ENCODE data around the gene RBMS3. TPM values are rescaled to one million over a fixed set of nuclear protein-coding genes. Genes with fewer than 3 reads are reported as not detected.

Gene RBMS3
- total and polyA plus RNA-seq, 2 donors, result 12.8 to 19.9 TPM

DNA sequence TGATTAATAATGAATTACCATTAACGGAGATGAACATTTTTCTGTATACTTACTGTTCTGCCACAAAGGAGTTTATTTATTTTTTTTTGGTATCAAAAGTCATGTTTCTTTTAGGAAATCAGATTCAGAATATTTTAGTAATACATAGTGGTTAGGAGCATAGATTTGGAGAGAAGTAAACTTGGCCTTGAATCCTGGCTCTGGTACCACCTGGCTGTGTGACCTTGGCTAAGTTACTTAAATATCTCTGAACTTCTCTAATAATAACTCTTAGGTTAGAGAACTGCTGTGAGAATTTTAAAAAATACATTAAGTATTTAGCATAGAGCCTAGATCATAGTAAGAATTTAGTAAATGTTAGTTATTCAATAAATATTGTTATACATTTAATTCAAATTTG, 309.1 kb downstream of the RBMS3 start:
- DNase-seq (ENCODE audit: low read depth in 6 of 9, low spot score in 9 of 9), result no peak
- Histone ChIP-seq H3K27ac (ENCODE audit: low read depth in 1 of 2, low read length in 1 of 2) (no peak overlapping the region), H3K27me3 (ENCODE audit: control insufficient read depth in 2 of 2, insufficient read depth in 1 of 2, low read length in 1 of 2) (no peaks in the 10 kb centered on the region), H3K9me3 (ENCODE audit: control insufficient read depth in 2 of 2, insufficient read depth in 1 of 2, low read length in 1 of 2) (no peaks in the 10 kb centered on the region), H3K4me1 (ENCODE audit: control insufficient read depth in 2 of 2, insufficient read depth in 2 of 2, low read length in 2 of 2) (no peaks in the 10 kb centered on the region), H3K36me3 (ENCODE audit: control insufficient read depth in 2 of 2, insufficient read depth in 2 of 2, low read length in 1 of 2) (no peaks in the 10 kb centered on the region), H3K4me3 (ENCODE audit: low read length in 2 of 2) (no peak overlapping the region)
- 99% methylated on average over 1 of the region's 1 CpG for WGBS

DNA sequence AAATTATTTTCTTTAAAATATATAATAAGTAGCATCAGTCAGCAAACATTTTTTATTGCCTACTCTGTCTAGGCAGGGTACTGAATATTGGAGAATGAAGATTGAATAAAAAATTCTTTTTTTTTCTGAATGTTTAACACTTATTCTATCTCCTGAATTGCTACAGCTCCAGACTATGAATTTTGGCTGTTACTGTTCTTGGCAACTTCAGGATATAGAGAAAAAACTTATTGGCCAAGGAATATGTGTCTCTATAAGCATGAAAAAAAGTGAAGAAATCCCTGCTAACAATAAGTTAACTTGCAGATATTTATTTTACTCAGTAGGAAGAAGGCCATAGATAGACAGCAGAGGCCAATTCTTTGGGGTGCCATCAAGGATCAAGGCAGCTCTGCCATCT, 309.6 kb downstream of the RBMS3 start:
- no peaks in the 10 kb centered on the region for H3K9me3 ChIP-seq (ENCODE audit: control insufficient read depth in 2 of 2, insufficient read depth in 1 of 2, low read length in 1 of 2)
- no peak overlapping the region for H3K27ac ChIP-seq (ENCODE audit: low read depth in 1 of 2, low read length in 1 of 2)
- no peaks in the 10 kb centered on the region for H3K27me3 ChIP-seq (ENCODE audit: control insufficient read depth in 2 of 2, insufficient read depth in 1 of 2, low read length in 1 of 2)
- DNase-seq (ENCODE audit: low read depth in 6 of 9, low spot score in 9 of 9), result no peak
- H3K4me3 ChIP-seq (ENCODE audit: low read length in 2 of 2), result no peak overlapping the region
- H3K36me3 ChIP-seq (ENCODE audit: control insufficient read depth in 2 of 2, insufficient read depth in 2 of 2, low read length in 1 of 2), result no peaks in the 10 kb centered on the region
- H3K4me1 ChIP-seq (ENCODE audit: control insufficient read depth in 2 of 2, insufficient read depth in 2 of 2, low read length in 2 of 2), result no peaks in the 10 kb centered on the region

DNA sequence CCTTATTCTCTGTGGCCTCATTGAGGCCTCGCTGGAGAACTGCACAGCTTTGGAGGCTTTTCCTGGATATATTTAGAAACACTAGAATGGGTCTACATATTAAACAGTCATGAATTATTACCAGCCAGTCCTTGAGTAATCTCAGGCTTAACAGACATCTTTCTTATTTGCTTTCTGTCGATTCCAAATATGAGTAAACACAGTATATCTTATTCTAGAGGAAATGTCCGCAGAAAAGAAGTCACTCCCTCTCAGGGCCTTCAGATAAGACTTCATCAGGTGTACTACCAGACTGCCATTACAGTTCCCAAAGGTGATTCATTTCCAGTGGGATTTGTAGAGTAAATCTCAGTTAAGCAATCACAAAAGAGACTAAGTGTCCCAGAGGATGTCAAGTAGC, 310.7 kb downstream of the RBMS3 start:
- H3K27ac ChIP-seq (ENCODE audit: low read depth in 1 of 2, low read length in 1 of 2), result no peak overlapping the region
- H3K36me3 ChIP-seq (ENCODE audit: control insufficient read depth in 2 of 2, insufficient read depth in 2 of 2, low read length in 1 of 2), result no peaks in the 10 kb centered on the region
- WGBS, result 96% methylated on average over 3 of the region's 3 CpGs
- H3K27me3 ChIP-seq (ENCODE audit: control insufficient read depth in 2 of 2, insufficient read depth in 1 of 2, low read length in 1 of 2), result no peaks in the 10 kb centered on the region
- no peak for DNase-seq (ENCODE audit: low read depth in 6 of 9, low spot score in 9 of 9)
- no peaks in the 10 kb centered on the region for H3K9me3 ChIP-seq (ENCODE audit: control insufficient read depth in 2 of 2, insufficient read depth in 1 of 2, low read length in 1 of 2)
- H3K4me3 ChIP-seq (ENCODE audit: low read length in 2 of 2), result no peak overlapping the region
- no peaks in the 10 kb centered on the region for H3K4me1 ChIP-seq (ENCODE audit: control insufficient read depth in 2 of 2, insufficient read depth in 2 of 2, low read length in 2 of 2)

DNA sequence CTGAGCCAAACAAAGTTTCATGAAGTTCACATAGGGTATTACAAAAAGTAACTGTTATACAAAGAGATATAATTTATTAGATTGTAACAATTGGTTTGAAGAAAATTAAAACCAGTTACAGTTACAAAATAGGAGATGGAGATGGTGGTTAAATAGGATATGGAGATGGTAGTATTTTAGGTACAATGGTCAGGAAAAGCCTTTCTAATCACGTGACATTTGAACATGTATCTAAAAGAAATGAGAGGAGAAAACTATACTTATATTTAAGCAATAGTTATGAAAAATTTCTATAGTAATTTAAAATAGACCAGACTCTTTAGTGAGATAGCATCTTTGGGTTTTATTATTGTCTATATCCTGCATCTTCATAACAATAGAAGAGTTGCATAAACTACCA, 312.9 kb downstream of the RBMS3 start:
- WGBS, result 94% methylated on average over 1 of the region's 1 CpG
- H3K9me3 ChIP-seq (ENCODE audit: control insufficient read depth in 2 of 2, insufficient read depth in 1 of 2, low read length in 1 of 2), result no peaks in the 10 kb centered on the region
- DNase-seq (ENCODE audit: low read depth in 6 of 9, low spot score in 9 of 9), result no peak
- no peaks in the 10 kb centered on the region for H3K36me3 ChIP-seq (ENCODE audit: control insufficient read depth in 2 of 2, insufficient read depth in 2 of 2, low read length in 1 of 2)
- H3K4me3 ChIP-seq (ENCODE audit: low read length in 2 of 2), result no peak overlapping the region
- H3K27ac ChIP-seq (ENCODE audit: low read depth in 1 of 2, low read length in 1 of 2), result no peak overlapping the region
- no peaks in the 10 kb centered on the region for H3K27me3 ChIP-seq (ENCODE audit: control insufficient read depth in 2 of 2, insufficient read depth in 1 of 2, low read length in 1 of 2)
- no peaks in the 10 kb centered on the region for H3K4me1 ChIP-seq (ENCODE audit: control insufficient read depth in 2 of 2, insufficient read depth in 2 of 2, low read length in 2 of 2)

DNA sequence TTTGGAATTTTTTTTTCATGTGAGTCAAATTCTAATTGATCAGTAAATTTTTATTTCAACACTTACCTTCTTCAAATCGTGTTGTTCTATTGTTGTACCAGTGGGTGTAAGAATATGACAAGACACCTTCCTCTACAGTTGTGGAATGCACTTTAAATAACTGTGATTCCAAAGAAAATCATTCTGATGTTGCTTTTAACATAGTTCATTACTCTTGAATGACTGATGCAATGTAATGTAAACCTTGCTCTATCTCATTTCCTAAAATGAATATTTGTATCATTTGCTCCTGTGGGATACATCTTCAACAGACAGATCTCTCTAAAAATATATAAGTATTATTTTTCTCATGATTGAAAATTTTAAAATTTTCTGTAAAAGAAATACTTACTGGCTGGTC, 313.4 kb downstream of the RBMS3 start:
- Histone ChIP-seq H3K4me1 (ENCODE audit: control insufficient read depth in 2 of 2, insufficient read depth in 2 of 2, low read length in 2 of 2) (no peaks in the 10 kb centered on the region), H3K27me3 (ENCODE audit: control insufficient read depth in 2 of 2, insufficient read depth in 1 of 2, low read length in 1 of 2) (no peaks in the 10 kb centered on the region), H3K9me3 (ENCODE audit: control insufficient read depth in 2 of 2, insufficient read depth in 1 of 2, low read length in 1 of 2) (no peaks in the 10 kb centered on the region), H3K27ac (ENCODE audit: low read depth in 1 of 2, low read length in 1 of 2) (no peak overlapping the region), H3K36me3 (ENCODE audit: control insufficient read depth in 2 of 2, insufficient read depth in 2 of 2, low read length in 1 of 2) (no peaks in the 10 kb centered on the region), H3K4me3 (ENCODE audit: low read length in 2 of 2) (no peak overlapping the region)
- WGBS, result 92% methylated on average over 1 of the region's 1 CpG
- no peak for DNase-seq (ENCODE audit: low read depth in 6 of 9, low spot score in 9 of 9)

DNA sequence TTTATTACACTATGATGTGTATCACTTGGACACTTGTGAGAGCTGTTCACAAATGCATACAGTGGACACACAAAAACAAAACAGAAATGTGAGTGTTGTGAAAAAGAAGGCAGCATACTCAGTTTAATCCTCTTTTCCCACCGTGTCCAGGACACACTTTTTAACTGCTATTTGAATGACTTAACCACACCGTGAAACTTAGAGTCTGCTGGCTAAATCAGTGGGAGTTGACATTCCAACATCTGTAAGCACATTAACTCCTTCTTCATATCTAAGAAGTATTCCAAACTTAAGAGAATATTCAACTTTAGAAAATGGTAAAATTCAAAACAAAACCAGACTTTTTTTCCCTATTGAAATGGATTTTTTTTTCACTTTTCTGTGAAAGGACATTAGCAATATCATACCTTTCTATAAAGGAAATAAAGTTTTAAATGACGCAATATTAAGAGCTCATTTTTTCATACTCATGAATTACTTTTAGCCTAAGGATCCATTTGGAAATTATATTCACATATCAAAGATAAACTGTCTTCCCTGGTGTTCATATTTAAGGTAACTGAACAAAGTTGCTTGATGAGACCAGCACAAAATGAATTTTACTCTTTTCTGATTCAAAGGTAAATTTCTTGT, 316.6 kb downstream of the RBMS3 start:
- Histone ChIP-seq H3K9me3 (ENCODE audit: control insufficient read depth in 2 of 2, insufficient read depth in 1 of 2, low read length in 1 of 2) (no peaks in the 10 kb centered on the region), H3K4me1 (ENCODE audit: control insufficient read depth in 2 of 2, insufficient read depth in 2 of 2, low read length in 2 of 2) (no peaks in the 10 kb centered on the region), H3K4me3 (ENCODE audit: low read length in 2 of 2) (no peak overlapping the region), H3K36me3 (ENCODE audit: control insufficient read depth in 2 of 2, insufficient read depth in 2 of 2, low read length in 1 of 2) (no peaks in the 10 kb centered on the region), H3K27ac (ENCODE audit: low read depth in 1 of 2, low read length in 1 of 2) (no peak overlapping the region), H3K27me3 (ENCODE audit: control insufficient read depth in 2 of 2, insufficient read depth in 1 of 2, low read length in 1 of 2) (no peaks in the 10 kb centered on the region)
- no peak for DNase-seq (ENCODE audit: low read depth in 6 of 9, low spot score in 9 of 9)
- 94% methylated on average over 3 of the region's 3 CpGs for WGBS

DNA sequence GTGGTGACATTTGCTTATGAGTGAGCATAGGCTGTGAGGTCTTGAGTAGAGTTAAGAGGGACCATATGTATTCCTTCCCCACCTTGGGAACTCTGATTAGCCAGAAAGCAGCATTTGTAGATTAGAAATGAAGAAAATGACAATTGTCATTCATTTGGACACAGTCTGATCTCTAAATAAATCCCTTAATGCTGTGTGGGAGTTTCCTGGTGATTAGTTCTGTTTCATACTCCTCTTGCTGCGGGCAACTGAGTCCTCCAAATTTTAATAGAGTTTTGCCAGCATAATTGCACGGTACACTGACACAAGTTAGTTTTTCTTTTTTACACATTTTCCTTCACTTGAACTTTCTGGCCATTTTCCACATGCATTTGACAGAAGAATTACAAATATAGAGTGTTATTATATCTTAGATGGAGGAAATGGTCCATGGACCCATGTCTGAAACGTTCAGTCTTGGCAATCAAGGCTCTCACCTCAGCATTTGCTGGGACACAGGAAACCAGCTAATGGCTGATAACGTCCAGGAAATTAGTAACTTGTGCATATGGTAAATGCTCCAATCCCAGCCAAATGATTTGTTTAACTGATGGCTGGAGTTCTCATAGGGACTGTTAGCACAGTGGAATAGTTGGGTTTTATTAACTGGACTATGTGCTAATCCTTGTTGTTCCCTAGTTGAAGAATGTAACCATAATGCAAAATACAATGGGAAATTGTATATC, 321.2 kb downstream of the RBMS3 start:
- no peak for DNase-seq (ENCODE audit: low read depth in 6 of 9, low spot score in 9 of 9)
- 67% methylated on average over 4 of the region's 4 CpGs for WGBS

DNA sequence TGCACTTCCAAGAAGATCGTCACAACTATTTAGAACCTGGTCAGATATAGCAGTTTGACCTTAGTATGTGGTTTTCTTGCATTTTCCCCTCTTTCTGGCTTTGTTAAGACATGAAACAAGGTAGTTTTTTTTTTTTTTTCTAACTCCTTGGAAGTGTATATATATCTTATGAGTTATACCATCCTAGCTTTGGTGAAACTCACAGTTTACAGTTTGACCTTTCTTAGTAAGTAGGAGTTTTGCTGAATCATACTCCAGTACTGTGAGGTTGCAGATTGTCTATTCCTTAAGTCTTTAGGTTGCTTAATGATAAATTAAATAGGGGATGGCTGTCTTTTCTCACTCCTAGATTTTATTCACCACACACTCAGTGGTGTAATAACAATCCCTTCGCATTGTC, 325.0 kb downstream of the RBMS3 start:
- no peaks in the 10 kb centered on the region for H3K27me3 ChIP-seq (ENCODE audit: control insufficient read depth in 2 of 2, insufficient read depth in 1 of 2, low read length in 1 of 2)
- no peaks in the 10 kb centered on the region for H3K36me3 ChIP-seq (ENCODE audit: control insufficient read depth in 2 of 2, insufficient read depth in 2 of 2, low read length in 1 of 2)
- H3K27ac ChIP-seq (ENCODE audit: low read depth in 1 of 2, low read length in 1 of 2), result no peak overlapping the region
- H3K4me3 ChIP-seq (ENCODE audit: low read length in 2 of 2), result no peak overlapping the region
- no peaks in the 10 kb centered on the region for H3K9me3 ChIP-seq (ENCODE audit: control insufficient read depth in 2 of 2, insufficient read depth in 1 of 2, low read length in 1 of 2)
- no peaks in the 10 kb centered on the region for H3K4me1 ChIP-seq (ENCODE audit: control insufficient read depth in 2 of 2, insufficient read depth in 2 of 2, low read length in 2 of 2)
- WGBS, result 97% methylated on average over 2 of the region's 2 CpGs
- DNase-seq (ENCODE audit: low read depth in 6 of 9, low spot score in 9 of 9), result no peak

More for the DNA sequence above, 321.2 kb downstream of the RBMS3 start:
- Histone ChIP-seq H3K36me3 (ENCODE audit: control insufficient read depth in 2 of 2, insufficient read depth in 2 of 2, low read length in 1 of 2) (no peaks in the 10 kb centered on the region), H3K4me1 (ENCODE audit: control insufficient read depth in 2 of 2, insufficient read depth in 2 of 2, low read length in 2 of 2) (no peaks in the 10 kb centered on the region), H3K9me3 (ENCODE audit: control insufficient read depth in 2 of 2, insufficient read depth in 1 of 2, low read length in 1 of 2) (no peaks in the 10 kb centered on the region), H3K4me3 (ENCODE audit: low read length in 2 of 2) (no peak overlapping the region), H3K27me3 (ENCODE audit: control insufficient read depth in 2 of 2, insufficient read depth in 1 of 2, low read length in 1 of 2) (no peaks in the 10 kb centered on the region), H3K27ac (ENCODE audit: low read depth in 1 of 2, low read length in 1 of 2) (no peak overlapping the region)

DNA sequence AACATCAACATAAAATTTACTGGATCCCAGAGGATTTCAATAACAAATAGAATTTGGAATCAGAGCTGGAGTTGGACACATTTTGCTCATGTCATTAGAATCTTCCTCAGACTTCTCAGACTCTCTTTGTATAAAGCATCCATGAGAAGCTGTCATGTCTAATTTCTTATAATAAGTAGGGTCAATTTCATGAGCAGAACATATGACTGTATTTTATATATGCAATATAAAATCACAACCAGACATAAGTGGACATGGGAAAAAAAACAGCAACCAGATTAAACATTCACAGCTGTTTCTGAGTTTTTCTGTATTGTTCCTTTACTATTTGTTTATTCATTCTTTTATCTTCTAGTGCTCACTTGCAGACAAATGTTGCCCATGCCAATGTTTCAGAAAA, 325.5 kb downstream of the RBMS3 start:
- Histone ChIP-seq H3K4me3 (ENCODE audit: low read length in 2 of 2) (no peak overlapping the region), H3K4me1 (ENCODE audit: control insufficient read depth in 2 of 2, insufficient read depth in 2 of 2, low read length in 2 of 2) (no peaks in the 10 kb centered on the region), H3K27ac (ENCODE audit: low read depth in 1 of 2, low read length in 1 of 2) (no peak overlapping the region), H3K9me3 (ENCODE audit: control insufficient read depth in 2 of 2, insufficient read depth in 1 of 2, low read length in 1 of 2) (no peaks in the 10 kb centered on the region), H3K36me3 (ENCODE audit: control insufficient read depth in 2 of 2, insufficient read depth in 2 of 2, low read length in 1 of 2) (no peaks in the 10 kb centered on the region), H3K27me3 (ENCODE audit: control insufficient read depth in 2 of 2, insufficient read depth in 1 of 2, low read length in 1 of 2) (no peaks in the 10 kb centered on the region)
- no peak for DNase-seq (ENCODE audit: low read depth in 6 of 9, low spot score in 9 of 9)
